Chondrocyte (in vitro differentiated cells): ENCODE results near the gene H19. TPM values are rescaled to one million over a fixed set of nuclear protein-coding genes. Genes with fewer than 3 reads are reported as not detected.

ENCODE experiments used
- DNase-seq: peaks from one replicate; pipeline ENCODE4 v3.0.0; 2021; ENCODE audit warnings: mixed read lengths, low spot score
- H3K27ac Mint-ChIP-seq: one replicate; pipeline ENCODE4 v1.8.0; 2021; ENCODE audit warnings: mild to moderate bottlenecking, moderate library complexity, mixed read lengths; ENCODE audit not compliant: unreplicated experiment
- H3K27me3 Mint-ChIP-seq: 2 replicates; pipeline ENCODE4 v1.8.0; 2021; ENCODE audit warnings: low read depth, mixed read lengths
- H3K36me3 Mint-ChIP-seq: 2 replicates; pipeline ENCODE4 v1.8.0; 2021; ENCODE audit warnings: low read depth, mixed read lengths
- H3K4me1 Mint-ChIP-seq: 2 replicates; pipeline ENCODE4 v1.8.0; 2021; ENCODE audit warnings: low read depth, mild to moderate bottlenecking, mixed read lengths
- H3K4me3 Mint-ChIP-seq: one replicate; pipeline ENCODE4 v1.8.0; 2021; ENCODE audit warnings: mild to moderate bottlenecking, moderate library complexity, mixed read lengths; ENCODE audit not compliant: unreplicated experiment
- H3K9me3 Mint-ChIP-seq: 2 replicates; pipeline ENCODE4 v1.8.0; 2021; ENCODE audit warnings: low read depth, mixed read lengths
- CTCF ChIP-seq: fragments of 200-600 bp; sonication (generic); IDR thresholded peaks from 2 replicates; pipeline ENCODE4 v1.5.0; 2021; ENCODE audit warnings: antibody characterized with exemption, mild to moderate bottlenecking, moderate library complexity
- total RNA-seq: library from RNA; stranded (reverse); gene quantifications from 3 replicates; pipeline ENCODE4 v1.2.1, GENCODE V29; 2021

Gene H19
- total RNA-seq, 1 donor from 2014 or later = 2,704 TPM

DNA sequence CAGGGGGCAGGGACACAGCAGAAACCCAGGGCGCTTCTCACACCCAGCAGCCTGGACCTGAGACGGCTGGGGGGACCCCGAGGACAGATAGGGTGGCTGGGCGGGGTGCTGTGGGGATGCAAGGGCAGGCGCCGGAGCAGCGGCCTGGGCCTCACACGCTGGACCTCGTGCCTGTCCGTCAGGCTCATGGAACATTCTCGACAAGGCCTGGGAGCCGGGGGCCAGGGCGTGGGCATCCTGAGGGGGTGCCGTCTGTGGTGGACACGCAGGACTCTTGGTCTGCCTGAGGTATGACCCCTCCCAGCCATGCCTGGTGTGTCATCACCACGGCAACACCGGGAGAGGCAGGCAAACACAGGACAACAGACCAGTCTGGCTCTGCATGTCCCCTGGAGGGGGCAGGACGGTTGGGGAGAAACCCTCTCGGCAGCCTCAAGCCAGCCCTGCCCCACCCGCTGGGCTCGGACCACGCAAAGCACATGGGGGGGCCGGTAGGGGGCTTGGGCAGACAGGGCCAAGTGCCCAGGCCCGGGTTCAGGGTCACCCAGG is 29.1 kb downstream of the H19 start:
- H3K36me3 Mint-ChIP-seq = no peaks in the 10 kb centered on the region
- no peaks in the 10 kb centered on the region for H3K4me1 Mint-ChIP-seq
- no peak for TF ChIP-seq CTCF
- no peaks in the 10 kb centered on the region for H3K27me3 Mint-ChIP-seq
- H3K9me3 Mint-ChIP-seq = no peaks in the 10 kb centered on the region
- DNase-seq = no peak
- H3K4me3 Mint-ChIP-seq = no peak overlapping the region
- H3K27ac Mint-ChIP-seq = no peak overlapping the region

DNA sequence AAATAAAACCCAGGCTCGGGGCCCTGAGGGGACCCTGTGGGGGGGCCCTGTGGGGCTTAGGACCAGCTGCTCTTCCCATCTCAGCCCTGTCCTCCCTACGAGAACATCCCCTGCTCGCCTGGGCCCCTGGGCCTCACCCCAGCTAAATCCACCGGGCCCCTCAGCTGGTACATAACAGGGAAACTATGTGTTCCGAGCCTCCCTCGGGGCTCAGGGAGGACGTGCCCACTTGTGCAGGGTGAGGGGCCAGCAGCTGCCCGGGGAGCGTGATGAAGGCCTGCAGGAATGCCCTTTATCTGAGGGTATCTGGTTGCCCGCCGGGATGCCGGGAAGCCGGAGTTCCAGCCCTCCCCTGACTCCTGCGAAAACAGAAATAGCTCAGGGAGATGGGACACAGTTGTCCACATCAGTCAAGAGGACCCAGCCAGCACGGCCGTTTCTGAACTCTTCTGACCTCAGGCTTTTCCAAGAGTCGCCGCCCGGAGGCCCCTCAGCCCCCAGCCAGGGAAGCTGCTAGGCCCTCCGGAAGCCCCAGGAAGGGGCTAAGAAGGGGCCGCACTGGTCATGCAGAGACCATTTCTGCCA is 29.9 kb downstream of the H19 start:
- no peaks in the 10 kb centered on the region for H3K9me3 Mint-ChIP-seq
- H3K4me1 Mint-ChIP-seq = no peaks in the 10 kb centered on the region
- no peaks in the 10 kb centered on the region for H3K27me3 Mint-ChIP-seq
- no peaks in the 10 kb centered on the region for H3K36me3 Mint-ChIP-seq
- H3K4me3 Mint-ChIP-seq = no peak overlapping the region
- TF ChIP-seq CTCF = no peak
- DNase-seq = no peak
- no peak overlapping the region for H3K27ac Mint-ChIP-seq

DNA sequence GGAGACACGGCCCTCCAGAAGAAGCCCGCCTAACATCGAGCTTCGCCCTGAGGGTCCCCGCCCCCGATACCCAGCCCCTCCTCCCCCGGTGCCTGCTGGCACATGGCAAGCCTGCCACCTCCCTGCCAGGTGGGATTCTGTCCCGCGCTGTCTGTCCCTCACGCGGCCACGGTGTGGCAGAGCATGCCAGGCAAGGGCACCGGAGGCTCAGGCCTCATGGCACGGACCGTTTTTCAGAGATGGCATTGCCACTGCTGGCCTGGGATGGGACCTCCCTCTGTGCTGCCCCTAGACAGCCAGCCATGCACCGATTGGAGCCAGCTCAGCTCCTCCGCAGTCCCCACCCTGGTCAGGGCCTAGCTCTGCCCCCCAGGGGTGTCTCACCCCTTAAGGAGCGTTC is 31.1 kb downstream of the H19 start:
- TF ChIP-seq CTCF = no peak
- no peaks in the 10 kb centered on the region for H3K9me3 Mint-ChIP-seq
- H3K27ac Mint-ChIP-seq = no peak overlapping the region
- peak; percentile 4 for DNase-seq
- no peaks in the 10 kb centered on the region for H3K27me3 Mint-ChIP-seq
- H3K36me3 Mint-ChIP-seq = no peaks in the 10 kb centered on the region
- H3K4me1 Mint-ChIP-seq = no peaks in the 10 kb centered on the region
- H3K4me3 Mint-ChIP-seq = no peak overlapping the region

DNA sequence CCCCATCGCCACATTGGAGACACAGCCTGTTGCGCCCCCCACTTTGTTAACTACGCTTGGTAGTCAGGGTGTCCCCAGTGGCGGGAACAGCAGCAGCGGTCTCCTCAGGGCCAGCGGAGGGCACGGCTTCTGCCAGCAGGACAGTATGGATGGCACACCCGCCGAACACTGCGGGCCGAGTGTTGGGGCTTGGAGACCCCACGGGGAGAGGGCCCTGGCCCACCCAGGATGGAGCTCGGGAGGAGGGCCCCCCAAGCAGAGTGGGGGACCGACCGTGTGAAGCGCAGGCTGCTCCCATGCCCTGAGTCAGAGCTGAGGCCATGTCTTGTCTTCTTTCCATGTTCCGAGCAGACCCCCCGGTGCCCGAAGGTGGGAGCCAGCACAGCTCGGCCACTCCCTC is 32.7 kb downstream of the H19 start:
- Mint-ChIP-seq H3K27ac (no peak overlapping the region), H3K4me1 (no peaks in the 10 kb centered on the region), H3K36me3 (no peaks in the 10 kb centered on the region), H3K9me3 (no peaks in the 10 kb centered on the region), H3K27me3 (no peaks in the 10 kb centered on the region), H3K4me3 (no peak overlapping the region)
- no peak for DNase-seq
- TF ChIP-seq CTCF = no peak

- Mint-ChIP-seq H3K4me1 (no peaks in the 10 kb centered on the region), H3K9me3 (no peaks in the 10 kb centered on the region), H3K4me3 (no peak overlapping the region), H3K36me3 (no peaks in the 10 kb centered on the region), H3K27ac (no peak overlapping the region), H3K27me3 (no peaks in the 10 kb centered on the region)
- no peak for TF ChIP-seq CTCF
- no peak for DNase-seq
These were observed 33.3 kb downstream of the H19 start for GRCh38 chr11:1964348-1964747.
